NK-92 (cell line): ENCODE measurements around the gene P2RX1.
"Not testable (repeated sequence)": the region's sequence is repeated elsewhere in the genome, so short reads cannot be mapped to it uniquely, and the experiment has no call there.

Source experiments
- DNase-seq: peaks from one replicate; lab custom pipeline; 2025; ENCODE audit not compliant: unreplicated experiment; lab: John Stamatoyannopoulos, UW

P2RX1 gene

GRCh38 chr17:3861761-3862681 lies 54.2 kb downstream of the P2RX1 start:
- no peak for DNase-seq

GRCh38 chr17:3860939-3861700 lies 55.1 kb downstream of the P2RX1 start:
- no peak for DNase-seq

GRCh38 chr17:3859940-3860339 lies 56.3 kb downstream of the P2RX1 start:
- no peak for DNase-seq

GRCh38 chr17:3857261-3858105 lies 58.8 kb downstream of the P2RX1 start:
- no peak for DNase-seq

- not testable (repeated sequence) for DNase-seq
Measured at GRCh38 chr17:3854204-3854603, 62.1 kb downstream of the P2RX1 start.

GRCh38 chr17:3852561-3852960 lies 63.7 kb downstream of the P2RX1 start:
- no peak for DNase-seq

GRCh38 chr17:3851461-3852100 lies 64.7 kb downstream of the P2RX1 start:
- no peak for DNase-seq

- no peak for DNase-seq
Measured at GRCh38 chr17:3848229-3848835, 67.9 kb downstream of the P2RX1 start.

- no peak for DNase-seq
Measured at GRCh38 chr17:3847165-3847670, 69.0 kb downstream of the P2RX1 start.
